Activated CD8-positive, alpha-beta memory T cell treated with anti-CD3 and anti-CD28 coated beads for 4 hours (primary cell): ENCODE measurements around the gene MNAT1.
A peak's percentile ranks its signal among the peaks of the same experiment; 100 is the strongest.
"Not testable (repeated sequence)": the region's sequence is repeated elsewhere in the genome, so short reads cannot be mapped to it uniquely, and the experiment has no call there.

ENCODE experiments used
- DNase-seq, 2 donors: peaks; one replicate each; pipeline ENCODE4 v3.0.0-alpha.2; 2020; ENCODE audit warnings: low read depth in 2 of 2

The MNAT1 gene

GRCh38 chr14:60738843-60739508 is 4.4 kb downstream of the MNAT1 start:
- no peak for DNase-seq

- DNase-seq = no peak
Measured at GRCh38 chr14:60744566-60744965, 10.0 kb downstream of the MNAT1 start.

DNA sequence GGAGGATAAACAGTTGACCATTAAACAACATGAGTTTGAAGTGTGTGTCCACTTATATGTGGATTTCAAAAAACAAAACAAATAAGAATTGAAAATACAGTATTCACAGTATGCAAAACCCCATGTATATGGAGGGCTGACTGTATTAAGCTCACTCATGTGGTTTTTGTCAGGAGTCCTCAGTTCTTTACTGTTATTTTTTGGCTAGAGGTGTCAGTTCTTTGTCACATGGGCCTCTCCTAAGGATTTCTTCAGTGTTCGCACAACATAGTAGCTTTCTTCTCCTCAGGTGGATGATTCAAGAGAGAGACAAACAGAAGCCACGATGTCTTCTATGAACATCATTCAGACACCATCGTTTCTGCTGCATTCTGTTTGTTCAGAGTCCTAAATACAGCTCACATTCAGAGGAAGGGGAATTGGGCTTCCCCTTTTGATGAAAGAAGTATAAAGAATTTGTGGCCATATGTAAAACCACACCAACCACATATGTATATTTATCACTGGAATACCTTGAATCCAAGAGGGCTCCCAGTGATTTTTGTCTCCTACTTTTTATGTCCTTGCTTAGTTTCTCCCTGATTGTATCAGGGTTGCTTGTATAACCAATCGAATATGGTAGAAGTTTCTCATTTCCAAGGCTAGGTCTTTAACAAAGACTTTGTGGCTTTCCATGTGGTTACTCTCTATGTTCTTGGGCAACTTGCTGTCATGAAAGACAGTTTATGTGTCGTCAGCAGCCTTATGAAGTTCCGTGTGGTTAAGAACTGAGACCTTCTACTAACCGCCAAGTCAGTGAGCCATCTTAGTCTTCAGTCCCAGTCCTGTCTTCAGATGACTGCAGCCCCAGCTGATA is 18.9 kb downstream of the MNAT1 start:
- DNase-seq = peak; percentile 18 to 35

- DNase-seq = no peak
Measured at GRCh38 chr14:60756847-60757246, 22.3 kb downstream of the MNAT1 start.

DNA sequence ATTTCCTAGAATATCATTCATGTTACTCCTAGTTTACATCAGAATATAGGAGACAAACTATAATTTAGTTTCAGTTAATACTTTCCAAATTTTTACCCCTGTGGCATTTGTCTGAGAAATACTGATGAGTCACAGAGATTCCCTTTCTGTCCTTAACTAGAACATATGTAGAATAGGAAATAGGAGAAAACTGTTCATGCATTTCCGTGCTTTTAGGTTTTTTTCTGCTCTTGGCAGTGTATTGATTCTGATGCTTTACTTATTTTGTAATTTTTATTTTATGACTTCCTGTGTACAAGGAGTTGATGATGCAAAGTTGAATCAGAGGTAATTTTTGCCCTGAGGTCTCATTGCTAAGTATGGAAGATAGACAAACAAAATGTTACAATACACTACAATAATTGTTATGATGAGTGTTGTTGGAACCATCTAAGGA is 23.0 kb downstream of the MNAT1 start:
- DNase-seq = no peak

DNA sequence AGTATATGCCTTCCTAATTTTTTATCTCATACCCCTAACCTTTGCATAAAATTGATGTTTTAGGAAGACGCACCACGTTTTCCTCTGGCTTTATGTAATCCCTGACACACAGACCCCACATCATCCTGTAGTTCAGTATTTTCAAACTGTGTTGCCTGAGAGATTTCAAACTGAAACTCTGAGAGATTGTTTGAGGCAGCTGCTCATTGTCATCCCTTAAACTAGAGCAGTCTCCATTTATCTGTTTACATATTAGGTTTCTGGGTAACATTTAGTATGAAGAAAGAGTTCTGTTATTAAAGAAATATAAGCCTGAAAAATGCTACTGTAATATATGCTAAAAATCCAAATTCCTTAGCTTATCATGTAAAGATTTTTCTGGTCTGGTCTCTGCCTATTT is 24.3 kb downstream of the MNAT1 start:
- DNase-seq = no peak

- DNase-seq = no peak
Measured at GRCh38 chr14:60760209-60760608, 25.6 kb downstream of the MNAT1 start.

- no peak for DNase-seq
Measured at GRCh38 chr14:60760644-60761364, 26.2 kb downstream of the MNAT1 start.

GRCh38 chr14:60768602-60769001 is 34.0 kb downstream of the MNAT1 start:
- no peak for DNase-seq

DNA sequence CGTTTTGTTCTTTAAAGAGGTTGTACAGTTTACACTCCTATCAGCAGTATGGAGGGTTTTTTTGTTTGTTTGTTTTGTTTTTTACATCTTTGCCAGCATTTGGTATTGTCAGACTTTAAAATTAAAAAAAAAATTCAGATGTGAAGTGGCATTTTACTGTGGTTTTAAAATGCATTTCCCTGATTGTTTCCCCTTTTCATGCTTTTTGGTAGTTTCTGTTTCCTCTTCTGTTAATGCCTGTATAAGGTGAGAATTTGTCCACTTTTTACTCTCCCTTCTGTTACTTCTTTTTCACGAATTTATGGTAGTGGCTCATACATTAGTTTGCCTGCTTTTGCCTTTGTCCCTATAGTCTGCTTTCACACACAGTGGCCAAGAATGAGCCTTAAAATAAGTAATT is 36.6 kb downstream of the MNAT1 start:
- no peak for DNase-seq

DNA sequence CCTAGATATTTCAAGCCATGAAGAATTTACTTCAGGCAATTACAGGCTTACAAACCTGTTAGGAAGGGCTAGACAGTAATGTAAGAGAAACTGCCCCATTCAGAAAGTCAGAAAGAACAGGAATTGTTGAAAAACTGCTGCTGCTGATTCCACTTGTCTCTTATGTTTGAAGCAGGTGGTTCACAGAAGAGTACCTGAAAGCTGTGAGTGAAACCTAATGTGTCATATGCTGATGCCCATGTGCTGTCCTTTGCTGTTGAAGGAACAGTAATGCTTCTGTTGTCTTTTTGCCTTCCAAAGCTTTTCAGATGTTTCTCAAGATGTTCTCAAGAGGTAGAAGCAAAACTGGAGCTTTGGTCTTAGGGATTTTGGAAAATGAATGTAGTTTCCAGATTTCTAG is 39.0 kb downstream of the MNAT1 start:
- no peak for DNase-seq

DNA sequence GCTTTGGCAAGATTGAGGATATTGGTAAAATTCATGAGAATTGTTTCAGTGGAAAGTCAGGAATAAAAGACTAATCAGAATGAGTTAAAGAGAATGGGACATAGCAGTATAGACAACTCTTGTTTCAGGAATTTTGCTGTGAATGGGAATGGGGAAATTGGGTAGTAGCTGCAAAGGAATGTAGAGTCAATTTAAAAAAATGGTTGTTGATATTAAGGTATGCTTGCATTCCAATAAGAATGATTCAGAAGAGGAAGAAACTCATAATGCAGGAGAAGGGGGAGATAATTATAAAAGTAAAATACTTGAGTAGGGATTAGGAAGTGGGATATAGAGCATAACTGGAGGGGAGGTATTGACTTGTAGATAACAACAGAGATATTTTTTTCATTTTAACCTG is 40.7 kb downstream of the MNAT1 start:
- DNase-seq = no peak

GRCh38 chr14:60777856-60778578 is 43.5 kb downstream of the MNAT1 start:
- DNase-seq = no peak

DNA sequence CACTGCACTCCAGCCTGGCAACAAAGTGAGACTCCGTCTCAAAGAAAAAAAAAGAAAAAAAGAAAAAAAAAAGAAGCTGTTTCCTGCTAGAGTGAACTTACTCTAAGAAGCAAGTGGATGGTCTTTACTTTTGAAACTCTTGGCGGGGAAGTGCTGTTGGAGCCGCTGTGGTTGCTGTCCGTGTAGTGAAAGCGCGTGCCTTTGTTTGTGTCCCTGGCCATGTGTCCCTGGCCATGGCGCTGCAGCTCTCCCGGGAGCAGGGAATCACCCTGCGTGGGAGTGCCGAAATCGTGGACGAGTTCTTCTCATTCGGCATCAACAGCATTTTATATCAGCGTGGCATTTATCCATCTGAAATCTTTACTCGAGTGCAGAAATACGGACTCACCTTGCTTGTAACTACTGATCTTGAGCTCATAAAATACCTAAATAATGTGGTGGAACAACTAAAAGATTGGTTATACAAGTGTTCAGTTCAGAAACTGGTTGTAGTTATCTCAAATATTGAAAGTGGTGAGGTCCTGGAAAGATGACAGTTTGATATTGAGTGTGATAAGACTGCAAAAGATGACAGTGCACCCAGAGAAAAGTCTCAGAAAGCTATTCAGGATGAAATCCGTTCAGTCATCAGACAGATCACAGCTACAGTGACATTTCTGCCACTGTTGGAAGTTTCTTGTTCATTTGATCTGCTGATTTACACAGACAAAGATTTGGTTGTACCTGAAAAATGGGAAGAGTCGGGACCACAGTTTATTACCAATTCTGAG is 45.4 kb downstream of the MNAT1 start:
- DNase-seq = not testable (repeated sequence)

DNA sequence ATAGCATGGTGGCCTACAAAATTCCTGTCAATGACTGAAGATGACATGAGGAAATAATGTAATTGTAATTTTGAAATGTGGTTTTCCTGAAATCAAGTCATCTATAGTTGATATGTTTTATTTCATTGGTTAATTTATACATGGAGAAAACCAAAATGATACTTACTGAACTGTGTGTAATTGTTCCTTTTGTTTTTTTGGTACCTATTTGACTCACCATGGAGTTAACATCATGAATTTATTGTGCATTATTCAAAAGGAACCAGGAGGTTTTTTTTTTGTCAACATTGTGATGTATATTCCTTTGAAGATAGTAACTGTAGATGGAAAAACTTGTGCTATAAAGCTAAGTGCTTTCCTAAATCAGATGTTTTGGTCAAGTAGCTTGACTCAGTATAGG is 46.0 kb downstream of the MNAT1 start:
- DNase-seq = not testable (repeated sequence)

- no peak for DNase-seq
Measured at GRCh38 chr14:60786905-60787304, 52.3 kb downstream of the MNAT1 start.

DNA sequence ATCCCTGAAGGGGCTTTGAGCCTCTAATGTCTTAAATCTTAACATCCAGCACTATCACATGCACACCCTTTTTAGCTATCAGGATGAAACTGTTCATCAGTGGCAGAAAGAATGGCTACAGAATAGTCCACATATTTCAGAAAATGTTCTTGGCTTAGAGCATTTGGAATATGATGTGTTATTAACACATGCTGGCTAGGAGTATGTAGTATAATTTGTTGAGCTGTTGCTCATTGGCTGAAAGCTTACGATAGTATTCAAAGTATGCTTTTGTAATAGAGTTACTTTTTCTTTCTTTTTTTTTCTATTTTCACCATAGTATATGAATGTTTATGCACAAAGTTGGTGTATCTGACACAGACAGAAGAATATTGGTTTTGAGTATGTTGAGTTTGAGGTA is 55.1 kb downstream of the MNAT1 start:
- DNase-seq = no peak

DNA sequence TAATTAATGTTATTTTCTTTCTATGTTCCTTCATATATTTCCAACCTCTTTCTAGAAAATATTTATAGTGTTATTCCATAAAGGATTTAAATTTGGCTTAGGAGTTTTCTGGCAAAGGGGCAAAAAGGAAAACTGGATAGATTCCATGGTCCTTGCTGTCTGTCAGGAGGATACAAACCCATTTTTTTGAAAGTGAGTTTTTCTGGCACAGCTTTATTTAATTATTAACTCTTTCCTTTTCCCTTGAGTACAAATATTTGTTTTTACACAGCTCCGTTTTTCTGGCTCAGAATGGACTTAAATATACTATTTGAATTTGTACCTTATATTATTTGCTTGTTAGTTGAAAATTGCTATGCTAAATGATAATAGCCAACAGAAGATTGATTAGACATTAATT is 56.3 kb downstream of the MNAT1 start:
- DNase-seq = no peak

DNA sequence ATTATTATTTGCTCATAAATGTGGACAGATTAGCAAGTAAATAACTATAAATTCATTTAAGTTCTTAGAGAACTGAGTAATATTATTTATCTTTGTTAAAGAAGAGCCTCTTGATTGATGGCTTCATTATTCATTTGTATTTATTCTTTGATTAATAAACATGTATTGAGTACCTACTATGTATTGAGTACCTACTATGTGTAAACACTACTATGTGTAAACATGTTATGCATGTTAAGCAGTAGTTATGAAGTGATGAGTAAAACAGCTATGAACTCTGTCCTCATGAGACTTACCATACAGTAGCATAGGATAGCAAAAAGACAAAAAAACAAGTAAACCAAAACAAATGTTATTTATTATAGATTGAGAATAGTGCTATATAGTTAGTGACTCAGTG is 61.9 kb downstream of the MNAT1 start:
- DNase-seq = no peak

GRCh38 chr14:60800409-60800808 is 65.8 kb downstream of the MNAT1 start:
- DNase-seq = no peak

DNA sequence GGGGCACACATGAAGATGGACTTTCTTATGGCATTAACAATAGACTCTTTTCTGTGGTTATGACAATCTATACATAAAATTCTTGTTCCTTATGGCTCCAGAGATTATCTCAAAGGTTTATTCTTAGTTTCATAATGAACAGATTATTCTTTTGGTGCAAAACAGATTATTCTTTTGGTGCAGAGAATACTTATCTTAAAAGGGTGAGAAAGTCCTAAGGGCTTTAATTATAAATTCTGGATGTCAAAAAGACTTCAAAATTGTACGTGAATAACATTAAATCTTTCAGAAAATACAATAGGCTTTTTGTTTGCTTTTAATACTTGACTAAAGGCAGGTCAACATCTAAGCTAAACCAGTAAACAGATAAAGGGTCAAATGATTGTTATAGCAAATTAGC is 69.3 kb downstream of the MNAT1 start:
- DNase-seq = no peak
